H9 (cell line): Measurements from ENCODE around the gene IFNG-AS1. TPM values are rescaled to one million over a fixed set of nuclear protein-coding genes. Genes with fewer than 3 reads are reported as not detected.

Experiments used
- DNase-seq: peaks from one replicate; pipeline ENCODE4 v3.0.0-alpha.2; 2017
- H2AFZ ChIP-seq: one replicate; pipeline ENCODE4 v1.6.1; 2013; ENCODE audit warnings: mild to moderate bottlenecking, low read length, control low read depth, moderate library complexity
- H2AK5ac ChIP-seq: 2 replicates; pipeline ENCODE4 v1.6.1; 2013; ENCODE audit warnings: low read length, control low read depth, mixed read lengths; ENCODE audit not compliant: insufficient read length
- H2BK120ac ChIP-seq: one replicate; pipeline ENCODE4 v1.6.1; 2013; ENCODE audit warnings: low read depth, mild to moderate bottlenecking, low read length, control low read depth, inconsistent platforms; ENCODE audit not compliant: poor library complexity, severe bottlenecking
- H2BK12ac ChIP-seq: 2 replicates; pipeline ENCODE4 v1.6.1; 2013; ENCODE audit warnings: low read length, control low read depth, mixed read lengths, low read depth; ENCODE audit not compliant: insufficient read length
- H2BK15ac ChIP-seq: 2 replicates; pipeline ENCODE4 v1.6.1; 2013; ENCODE audit warnings: low read depth, low read length, control low read depth
- H2BK20ac ChIP-seq: one replicate; pipeline ENCODE4 v1.6.1; 2013; ENCODE audit warnings: low read depth, mild to moderate bottlenecking, low read length, control low read depth, inconsistent platforms; ENCODE audit not compliant: poor library complexity, severe bottlenecking
- H2BK5ac ChIP-seq: 2 replicates; pipeline ENCODE4 v1.6.1; 2013; ENCODE audit warnings: low read length, control low read depth, mixed read lengths; ENCODE audit not compliant: insufficient read length
- H3K14ac ChIP-seq: 2 replicates; pipeline ENCODE4 v1.6.1; 2013; ENCODE audit warnings: low read length, control low read depth; ENCODE audit not compliant: insufficient read depth
- H3K18ac ChIP-seq: 2 replicates; pipeline ENCODE4 v1.6.1; 2013; ENCODE audit warnings: low read depth, mild to moderate bottlenecking, mixed read lengths, low read length, control low read depth; ENCODE audit not compliant: insufficient read length
- H3K23ac ChIP-seq: 2 replicates; pipeline ENCODE4 v1.6.1; 2013; ENCODE audit warnings: low read length, control low read depth, mixed read lengths, low read depth; ENCODE audit not compliant: insufficient read length
- H3K23me2 ChIP-seq: 2 replicates; pipeline ENCODE4 v1.6.1; 2013; ENCODE audit warnings: low read depth, mild to moderate bottlenecking, mixed read lengths, low read length, control low read depth; ENCODE audit not compliant: insufficient read length, poor library complexity, severe bottlenecking
- H3K27ac ChIP-seq: 2 replicates; pipeline ENCODE4 v1.5.1; 2013; ENCODE audit warnings: low read length, control low read depth, mixed read lengths, low read depth; ENCODE audit not compliant: insufficient read length
- H3K27me3 ChIP-seq: 2 replicates; pipeline ENCODE4 v1.6.1; 2013; ENCODE audit warnings: low read length, control low read depth, inconsistent platforms; ENCODE audit not compliant: insufficient read depth
- H3K4ac ChIP-seq: 2 replicates; pipeline ENCODE4 v1.6.1; 2013; ENCODE audit warnings: low read depth, mild to moderate bottlenecking, control low read depth, inconsistent platforms, low read length, moderate library complexity
- H3K4me1 ChIP-seq: 2 replicates; pipeline ENCODE4 v1.6.1; 2013; ENCODE audit warnings: low read length, control low read depth, inconsistent platforms; ENCODE audit not compliant: insufficient read depth
- H3K4me2 ChIP-seq: 2 replicates; pipeline ENCODE4 v1.6.1; 2013; ENCODE audit warnings: low read length, control low read depth, mixed read lengths; ENCODE audit not compliant: insufficient read length, insufficient read depth
- H3K56ac ChIP-seq: 2 replicates; pipeline ENCODE4 v1.6.1; 2013; ENCODE audit warnings: low read depth, mild to moderate bottlenecking, mixed read lengths, low read length, control low read depth; ENCODE audit not compliant: insufficient read length
- H3K79me1 ChIP-seq: 2 replicates; pipeline ENCODE4 v1.6.1; 2013; ENCODE audit warnings: low read depth, mild to moderate bottlenecking, moderate library complexity, low read length, control low read depth, inconsistent platforms; ENCODE audit not compliant: insufficient read depth, poor library complexity, severe bottlenecking
- H3K79me2 ChIP-seq: 2 replicates; pipeline ENCODE4 v1.6.1; 2013; ENCODE audit warnings: low read length, control low read depth, inconsistent platforms; ENCODE audit not compliant: insufficient read depth
- H3K9ac ChIP-seq: 2 replicates; pipeline ENCODE4 v1.6.1; 2013; ENCODE audit warnings: low read length, control low read depth, mixed read lengths; ENCODE audit not compliant: insufficient read length; ENCODE audit errors: extremely low read depth
- H3K9me3 ChIP-seq: one replicate; pipeline ENCODE4 v1.6.1; 2013; ENCODE audit warnings: low read depth, low read length, inconsistent platforms; ENCODE audit not compliant: control insufficient read depth
- H3T11ph ChIP-seq: one replicate; pipeline ENCODE4 v1.6.1; 2013; ENCODE audit warnings: mild to moderate bottlenecking, low read length, control low read depth, inconsistent platforms
- H4K20me1 ChIP-seq: one replicate; pipeline ENCODE4 v1.6.1; 2013; ENCODE audit not compliant: control insufficient read depth, insufficient read length, insufficient read depth
- H4K5ac ChIP-seq: 2 replicates; pipeline ENCODE4 v1.6.1; 2013; ENCODE audit warnings: low read depth, mild to moderate bottlenecking, mixed read lengths, low read length, control low read depth; ENCODE audit not compliant: insufficient read length
- H4K8ac ChIP-seq: replicated peaks from 2 replicates; pipeline ENCODE4 v1.6.1; 2013; ENCODE audit warnings: low read length, control low read depth, mixed read lengths, low read depth; ENCODE audit not compliant: insufficient read length
- H4K91ac ChIP-seq: 2 replicates; pipeline ENCODE4 v1.6.1; 2013; ENCODE audit warnings: low read depth, mild to moderate bottlenecking, moderate library complexity, mixed read lengths, low read length, control low read depth; ENCODE audit not compliant: insufficient read length
- H3K27ac Mint-ChIP-seq, 3 experiments: 2 replicates in 2 of 3; 3 replicates in 1 of 3; pipeline ENCODE4 v1.8.0; 2020 to 2021; ENCODE audit warnings: mixed read lengths in 3 of 3, mild to moderate bottlenecking in 1 of 3, moderate library complexity in 1 of 3
- H3K27me3 Mint-ChIP-seq: 2 replicates; pipeline ENCODE4 v1.8.0; 2021; ENCODE audit warnings: low read depth, mild to moderate bottlenecking, moderate library complexity, mixed read lengths
- H3K36me3 Mint-ChIP-seq, 3 experiments: 2 replicates in 2 of 3; 3 replicates in 1 of 3; pipeline ENCODE4 v1.8.0; 2020 to 2021; ENCODE audit warnings: low read depth in 3 of 3, mixed read lengths in 3 of 3; ENCODE audit not compliant: insufficient read depth in 1 of 3
- H3K4me1 Mint-ChIP-seq, 2 experiments: 2 replicates each; pipeline ENCODE4 v1.8.0; 2020; ENCODE audit warnings: mixed read lengths in 2 of 2
- H3K4me3 Mint-ChIP-seq, 2 experiments: 2 replicates in 1 of 2; 3 replicates in 1 of 2; pipeline ENCODE4 v1.8.0; 2020 to 2021; ENCODE audit warnings: mild to moderate bottlenecking in 2 of 2, mixed read lengths in 2 of 2, moderate library complexity in 1 of 2
- H3K9me3 Mint-ChIP-seq, 2 experiments: 2 replicates in 1 of 2; 3 replicates in 1 of 2; pipeline ENCODE4 v1.8.0; 2020; ENCODE audit warnings: mild to moderate bottlenecking in 2 of 2, mixed read lengths in 2 of 2, moderate library complexity in 1 of 2
- CTCF ChIP-seq: fragments of 200-600 bp; sonication (generic); conservative IDR thresholded peaks from 3 replicates; pipeline ENCODE4 v1.8.0; 2021; ENCODE audit warnings: antibody characterized with exemption, mild to moderate bottlenecking
- total RNA-seq: library from RNA; stranded (reverse); gene quantifications from 2 replicates; pipeline ENCODE4 v1.2.1, GENCODE V29; 2021

IFNG-AS1 gene
- total RNA-seq, 1 experiment from 2014 or later: not detected

- Histone ChIP-seq H2BK20ac (no peak overlapping the region), H3K4ac (no peak overlapping the region), H3K27me3 (no peaks in the 10 kb centered on the region), H2BK120ac (no peak overlapping the region), H4K8ac (no peak overlapping the region), H2BK12ac (no peak overlapping the region), H2AFZ (no peak overlapping the region), H3K4me1 (no peaks in the 10 kb centered on the region), H3K9ac (no peak overlapping the region), H3K14ac (no peak overlapping the region), H3K79me2 (no peaks in the 10 kb centered on the region), H3K23me2 (no peaks in the 10 kb centered on the region), H4K20me1 (no peaks in the 10 kb centered on the region), H4K5ac (no peak overlapping the region), H3K23ac (no peak overlapping the region), H2BK15ac (no peak overlapping the region), H2AK5ac (no peak overlapping the region), H3K27ac (no peak overlapping the region), H3T11ph (no peak overlapping the region), H3K79me1 (no peaks in the 10 kb centered on the region), H3K56ac (no peak overlapping the region), H4K91ac (no peak overlapping the region), H3K18ac (no peak overlapping the region), H2BK5ac (no peak overlapping the region), H3K9me3 (no peaks in the 10 kb centered on the region), H3K4me2 (no peak overlapping the region)
- H3K36me3 Mint-ChIP-seq: no peaks in the 10 kb centered on the region
- no peak overlapping the region for H3K4me3 Mint-ChIP-seq
- H3K27me3 Mint-ChIP-seq: no peaks in the 10 kb centered on the region
- peaks cover 0 to 2% of the 10 kb centered on the region in 2 experiments; a peak in 2 of 4 replicates for H3K4me1 Mint-ChIP-seq
- DNase-seq: no peak
- no peaks in the 10 kb centered on the region for H3K9me3 Mint-ChIP-seq
- no peak for TF ChIP-seq CTCF
- H3K27ac Mint-ChIP-seq: no peak overlapping the region
These were observed 48.5 kb downstream of the IFNG-AS1 start for GRCh38 chr12:68037616-68038255.
